RWPE2 (cell line): ENCODE results near the gene DSN1.

ENCODE experiments used
- ATAC-seq: fragments of 200-7000 bp; cut with Tn5 transposase; 3 replicates; pipeline ENCODE4 v1.9.1; 2021; ENCODE audit warnings: low read depth
- DNase-seq: peaks from one replicate; pipeline ENCODE4 v3.0.0-alpha.2; 2020; ENCODE audit warnings: low spot score
- H3K27ac ChIP-seq: fragments of 450-650 bp; 2 replicates; pipeline ENCODE4 v1.5.1; 2017; ENCODE audit warnings: mild to moderate bottlenecking; ENCODE audit not compliant: poor library complexity, severe bottlenecking
- H3K27me3 ChIP-seq: fragments of 250-450 bp; sonication (Bioruptor Pico); 2 replicates; pipeline ENCODE4 v1.5.1; 2021; ENCODE audit warnings: mild to moderate bottlenecking, moderate library complexity; ENCODE audit not compliant: insufficient read depth, poor library complexity, severe bottlenecking
- H3K36me3 ChIP-seq: fragments of 250-450 bp; sonication (Bioruptor Pico); 2 replicates; pipeline ENCODE4 v1.5.1; 2020; ENCODE audit warnings: low read depth, mild to moderate bottlenecking, moderate library complexity
- H3K4me1 ChIP-seq: fragments of 250-450 bp; sonication (Bioruptor Pico); 2 replicates; pipeline ENCODE4 v1.5.1; 2021; ENCODE audit warnings: mild to moderate bottlenecking, moderate library complexity; ENCODE audit not compliant: insufficient read depth, poor library complexity, severe bottlenecking
- H3K4me3 ChIP-seq: fragments of 250-450 bp; sonication (Bioruptor Pico); 2 replicates; pipeline ENCODE4 v1.5.1; 2021; ENCODE audit warnings: mild to moderate bottlenecking, moderate library complexity; ENCODE audit not compliant: severe bottlenecking
- H3K9me3 ChIP-seq: fragments of 250-450 bp; sonication (Bioruptor Pico); 2 replicates; pipeline ENCODE4 v1.5.1; 2021; ENCODE audit warnings: mild to moderate bottlenecking, moderate library complexity; ENCODE audit not compliant: severe bottlenecking
- CTCF ChIP-seq: fragments of 450-650 bp; IDR thresholded peaks from one replicate; pipeline ENCODE4 v1.5.1; 2017; ENCODE audit warnings: mild to moderate bottlenecking, moderate library complexity; ENCODE audit not compliant: poor library complexity, severe bottlenecking

DSN1 gene

GRCh38 chr20:36791862-36792261, 18.3 kb upstream of the DSN1 start:
- H3K36me3 ChIP-seq = peaks cover 94% of the 10 kb centered on the region
- no peak for DNase-seq
- H3K4me3 ChIP-seq = no peak overlapping the region
- TF ChIP-seq CTCF = no peak
- ATAC-seq = no peak
- no peak overlapping the region for H3K27ac ChIP-seq
- no peaks in the 10 kb centered on the region for H3K27me3 ChIP-seq
- H3K9me3 ChIP-seq = no peaks in the 10 kb centered on the region
- H3K4me1 ChIP-seq = no peaks in the 10 kb centered on the region

- Histone ChIP-seq H3K36me3 (peaks cover 88% of the 10 kb centered on the region), H3K9me3 (no peaks in the 10 kb centered on the region), H3K27me3 (no peaks in the 10 kb centered on the region), H3K4me3 (no peak overlapping the region), H3K4me1 (no peaks in the 10 kb centered on the region), H3K27ac (no peak overlapping the region)
- TF ChIP-seq CTCF = no peak
- DNase-seq = no peak
- no peak for ATAC-seq
These were observed 13.1 kb upstream of the DSN1 start for GRCh38 chr20:36786663-36787062.

- no peak for DNase-seq
- no peak for ATAC-seq
- H3K4me3 ChIP-seq = no peak overlapping the region
These were observed 12.7 kb upstream of the DSN1 start for GRCh38 chr20:36786246-36786645.

GRCh38 chr20:36785308-36785707, 11.7 kb upstream of the DSN1 start:
- Histone ChIP-seq H3K9me3 (no peaks in the 10 kb centered on the region), H3K4me1 (no peaks in the 10 kb centered on the region), H3K36me3 (peaks cover 82% of the 10 kb centered on the region), H3K27ac (no peak overlapping the region), H3K4me3 (no peak overlapping the region), H3K27me3 (no peaks in the 10 kb centered on the region)
- DNase-seq (no peak), ATAC-seq (no peak)
- TF ChIP-seq CTCF = no peak

More at GRCh38 chr20:36786246-36786645, 12.7 kb upstream of the DSN1 start:
- no peaks in the 10 kb centered on the region for H3K4me1 ChIP-seq
- H3K27me3 ChIP-seq = no peaks in the 10 kb centered on the region
- H3K27ac ChIP-seq = no peak overlapping the region
- no peaks in the 10 kb centered on the region for H3K9me3 ChIP-seq
- TF ChIP-seq CTCF = no peak
- H3K36me3 ChIP-seq = peaks cover 84% of the 10 kb centered on the region

GRCh38 chr20:36784900-36785299, 11.3 kb upstream of the DSN1 start:
- no peak for DNase-seq
- no peak overlapping the region for H3K4me3 ChIP-seq
- no peaks in the 10 kb centered on the region for H3K27me3 ChIP-seq
- peaks cover 78% of the 10 kb centered on the region for H3K36me3 ChIP-seq
- no peak overlapping the region for H3K27ac ChIP-seq
- no peaks in the 10 kb centered on the region for H3K9me3 ChIP-seq
- no peak for ATAC-seq
- no peaks in the 10 kb centered on the region for H3K4me1 ChIP-seq
- TF ChIP-seq CTCF = no peak
